ENCODE data around the gene MED13L. TPM values are rescaled to one million over a fixed set of nuclear protein-coding genes. Genes with fewer than 3 reads are reported as not detected.
A peak's percentile ranks its signal among the peaks of the same experiment; 100 is the strongest.

The MED13L gene
- total RNA-seq, 4 donors from 2014 or later, result 173 to 222 (median 192) TPM

- H3K4me1 ChIP-seq, result no peaks in the 10 kb centered on the region
- H3K27me3 ChIP-seq, result peaks cover 64% of the 10 kb centered on the region
- no peak for TF ChIP-seq EP300 (IDR thresholded peaks at IDR 0.05)
- TF ChIP-seq CTCF (IDR thresholded peaks at IDR 0.05), result no peak
- TF ChIP-seq POLR2A (IDR thresholded peaks at IDR 0.05), result no peak
- TF ChIP-seq POLR2AphosphoS5 (IDR thresholded peaks at IDR 0.05), result no peak
- H3K36me3 ChIP-seq, result no peaks in the 10 kb centered on the region
- WGBS, 2 donors (ENCODE audit: low coverage in 1 of 2), result 61 to 68% methylated on average over 5 of the region's 8 CpGs
- H3K27ac ChIP-seq, result no peak overlapping the region
- ATAC-seq, result no peak
- H3K9me3 ChIP-seq, result peaks cover 0 to 19% (median 0%) of the 10 kb centered on the region in 3 donors
- no peak overlapping the region for H3K4me3 ChIP-seq
Observed at GRCh38 chr12:115922952-115923564, 354.4 kb downstream of the MED13L start.

GRCh38 chr12:115920395-115921183 is 356.9 kb downstream of the MED13L start:
- Histone ChIP-seq H3K27me3 (peaks cover 82% of the 10 kb centered on the region), H3K4me1 (peaks cover 0 to 7% (median 0%) of the 10 kb centered on the region in 3 donors), H3K4me3 (no peak overlapping the region), H3K9me3 (peaks cover 0 to 19% (median 0%) of the 10 kb centered on the region in 3 donors), H3K36me3 (no peaks in the 10 kb centered on the region), H3K27ac (no peak overlapping the region)
- no peak for ATAC-seq
- WGBS, 2 donors (ENCODE audit: low coverage in 1 of 2), result 90 to 92% methylated on average over 3 of the region's 3 CpGs
- no peak for TF ChIP-seq POLR2A (IDR thresholded peaks at IDR 0.05)
- TF ChIP-seq CTCF (IDR thresholded peaks at IDR 0.05), result no peak
- TF ChIP-seq POLR2AphosphoS5 (IDR thresholded peaks at IDR 0.05), result no peak
- no peak for TF ChIP-seq EP300 (IDR thresholded peaks at IDR 0.05)

GRCh38 chr12:115918763-115919162 is 358.7 kb downstream of the MED13L start:
- TF ChIP-seq CTCF (IDR thresholded peaks at IDR 0.05) (no peak), POLR2AphosphoS5 (IDR thresholded peaks at IDR 0.05) (no peak), EP300 (IDR thresholded peaks at IDR 0.05) (no peak), POLR2A (IDR thresholded peaks at IDR 0.05) (no peak)

GRCh38 chr12:115916910-115917668 is 360.4 kb downstream of the MED13L start:
- ATAC-seq, result no peak
- TF ChIP-seq CTCF (IDR thresholded peaks at IDR 0.05) (peak; percentile 84 to 99 (median 92)), POLR2AphosphoS5 (IDR thresholded peaks at IDR 0.05) (no peak)
- WGBS, 2 donors (ENCODE audit: low coverage in 1 of 2), result 2 to 35% methylated on average over 7 to 13 of the region's 57 CpGs
- Histone ChIP-seq H3K4me3 (peak overlapping the region in 1 of 2 donors; percentile 20), H3K9me3 (peaks cover 0 to 11% (median 0%) of the 10 kb centered on the region in 3 donors), H3K27me3 (peaks cover 82% of the 10 kb centered on the region), H3K36me3 (no peaks in the 10 kb centered on the region), H3K27ac (no peak overlapping the region), H3K4me1 (peaks cover 0 to 7% (median 0%) of the 10 kb centered on the region in 3 donors)

More at GRCh38 chr12:115918763-115919162, 358.7 kb downstream of the MED13L start:
- Histone ChIP-seq H3K4me3 (no peak overlapping the region), H3K27ac (no peak overlapping the region), H3K27me3 (peaks cover 84% of the 10 kb centered on the region), H3K4me1 (peaks cover 0 to 7% (median 0%) of the 10 kb centered on the region in 3 donors), H3K9me3 (peaks cover 0 to 17% (median 0%) of the 10 kb centered on the region in 3 donors), H3K36me3 (no peaks in the 10 kb centered on the region)
- ATAC-seq, result no peak
- WGBS, 2 donors (ENCODE audit: low coverage in 1 of 2), result 42 to 51% methylated on average over 4 to 7 of the region's 7 CpGs
